ENCODE measurements around the gene LYPD6B.

Gene LYPD6B

GRCh38 chr2:149036507-149037293 lies 1.8 kb upstream of the LYPD6B start:
- H3K4me1 ChIP-seq (ENCODE audit: insufficient read depth, low read length), result peaks cover 3% of the 10 kb centered on the region
- peaks cover 35% of the 10 kb centered on the region for H3K27me3 ChIP-seq (ENCODE audit: insufficient read depth, low read length)
- H3K4me3 ChIP-seq (ENCODE audit: low read length), result no peak overlapping the region
- no peaks in the 10 kb centered on the region for H3K36me3 ChIP-seq (ENCODE audit: insufficient read depth, low read length)
- no peaks in the 10 kb centered on the region for H3K9me3 ChIP-seq (ENCODE audit: low read length)
- no peak overlapping the region for H2AFZ ChIP-seq (ENCODE audit: low read depth, low read length)

GRCh38 chr2:149037851-149038250 lies 648 bp upstream of the LYPD6B start:
- Histone ChIP-seq H3K9me3 (ENCODE audit: low read length) (no peaks in the 10 kb centered on the region), H2AFZ (ENCODE audit: low read depth, low read length) (no peak overlapping the region), H3K4me3 (ENCODE audit: low read length) (no peak overlapping the region), H3K27me3 (ENCODE audit: insufficient read depth, low read length) (peaks cover 38% of the 10 kb centered on the region), H3K36me3 (ENCODE audit: insufficient read depth, low read length) (no peaks in the 10 kb centered on the region), H3K4me1 (ENCODE audit: insufficient read depth, low read length) (peaks cover 3% of the 10 kb centered on the region)

DNA sequence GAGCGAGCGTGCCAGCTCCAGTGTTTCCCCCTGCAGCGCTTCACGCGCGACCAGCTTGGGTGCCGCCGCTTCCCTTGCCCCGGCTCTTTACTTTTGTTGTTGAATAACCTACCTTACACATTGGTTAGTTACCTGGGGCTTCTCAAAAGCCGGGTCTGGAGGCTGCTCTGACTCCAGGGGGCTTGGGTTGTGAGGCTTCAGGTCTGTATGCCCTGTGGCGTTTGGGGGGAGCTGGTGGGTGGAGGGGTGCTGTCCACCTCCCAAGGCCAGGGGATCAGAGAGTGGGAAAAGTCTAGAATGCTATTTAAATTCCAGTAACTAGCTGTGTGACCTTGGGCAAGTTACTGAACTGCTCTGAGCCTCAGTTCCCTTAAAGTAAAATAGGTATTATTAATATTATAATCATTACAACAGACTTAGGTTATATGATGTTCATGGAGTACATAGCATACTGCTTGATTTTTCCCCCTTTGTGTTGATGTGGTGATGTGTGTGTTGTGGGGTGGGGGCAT lies 770 bp downstream of the LYPD6B start:
- H3K9me3 ChIP-seq (ENCODE audit: low read length), result no peaks in the 10 kb centered on the region
- peak overlapping the region; percentile 39 for H3K4me3 ChIP-seq (ENCODE audit: low read length)
- peaks cover 3% of the 10 kb centered on the region for H3K4me1 ChIP-seq (ENCODE audit: insufficient read depth, low read length)
- H2AFZ ChIP-seq (ENCODE audit: low read depth, low read length), result peak overlapping the region; percentile 83
- H3K36me3 ChIP-seq (ENCODE audit: insufficient read depth, low read length), result no peaks in the 10 kb centered on the region
- H3K27me3 ChIP-seq (ENCODE audit: insufficient read depth, low read length), result peaks cover 43% of the 10 kb centered on the region

DNA sequence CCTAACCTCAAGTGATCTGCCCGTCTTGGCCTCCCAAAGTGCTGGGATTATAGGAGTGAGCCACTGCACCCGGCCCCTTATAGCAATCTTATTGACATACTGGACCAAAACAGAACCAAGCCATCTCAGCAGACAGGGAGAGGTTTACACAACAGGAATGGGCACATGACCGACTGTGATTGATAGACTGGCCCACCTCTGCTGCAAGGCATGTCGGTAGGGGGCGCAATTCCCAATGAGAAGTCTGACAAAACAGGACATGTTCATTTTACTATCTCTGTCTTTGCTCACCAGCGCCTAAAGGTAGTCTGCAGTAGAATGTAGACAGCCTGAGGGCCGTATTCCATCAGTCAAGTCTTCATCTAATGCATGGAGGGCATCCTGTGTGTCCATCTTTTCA lies 2.0 kb downstream of the LYPD6B start:
- Histone ChIP-seq H3K9me3 (ENCODE audit: low read length) (no peaks in the 10 kb centered on the region), H2AFZ (ENCODE audit: low read depth, low read length) (no peak overlapping the region), H3K36me3 (ENCODE audit: insufficient read depth, low read length) (no peaks in the 10 kb centered on the region), H3K27me3 (ENCODE audit: insufficient read depth, low read length) (peaks cover 46% of the 10 kb centered on the region), H3K4me3 (ENCODE audit: low read length) (no peak overlapping the region), H3K4me1 (ENCODE audit: insufficient read depth, low read length) (peaks cover 3% of the 10 kb centered on the region)

DNA sequence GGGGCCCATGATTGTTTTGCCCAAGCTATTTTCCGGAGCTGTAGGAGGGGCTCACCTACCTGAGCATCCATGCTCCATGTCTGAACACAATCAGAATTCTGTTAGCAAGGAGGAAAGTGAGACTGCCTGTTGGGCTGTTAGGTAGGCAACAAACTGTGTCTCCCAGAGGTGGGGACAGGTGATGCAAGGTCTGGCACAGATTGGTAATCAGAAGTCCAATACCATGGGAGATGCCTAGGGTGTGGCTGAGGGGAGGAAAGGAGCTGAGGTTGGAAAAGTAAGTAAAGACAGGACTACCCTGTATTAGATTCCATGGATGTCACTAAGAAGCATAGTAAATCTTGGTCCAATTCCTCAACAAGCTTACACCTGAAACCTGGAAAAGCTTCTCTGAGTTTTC lies 3.0 kb downstream of the LYPD6B start:
- Histone ChIP-seq H3K4me3 (ENCODE audit: low read length) (no peak overlapping the region), H2AFZ (ENCODE audit: low read depth, low read length) (no peak overlapping the region), H3K4me1 (ENCODE audit: insufficient read depth, low read length) (peaks cover 3% of the 10 kb centered on the region), H3K27me3 (ENCODE audit: insufficient read depth, low read length) (peaks cover 43% of the 10 kb centered on the region), H3K9me3 (ENCODE audit: low read length) (no peaks in the 10 kb centered on the region), H3K36me3 (ENCODE audit: insufficient read depth, low read length) (no peaks in the 10 kb centered on the region)

DNA sequence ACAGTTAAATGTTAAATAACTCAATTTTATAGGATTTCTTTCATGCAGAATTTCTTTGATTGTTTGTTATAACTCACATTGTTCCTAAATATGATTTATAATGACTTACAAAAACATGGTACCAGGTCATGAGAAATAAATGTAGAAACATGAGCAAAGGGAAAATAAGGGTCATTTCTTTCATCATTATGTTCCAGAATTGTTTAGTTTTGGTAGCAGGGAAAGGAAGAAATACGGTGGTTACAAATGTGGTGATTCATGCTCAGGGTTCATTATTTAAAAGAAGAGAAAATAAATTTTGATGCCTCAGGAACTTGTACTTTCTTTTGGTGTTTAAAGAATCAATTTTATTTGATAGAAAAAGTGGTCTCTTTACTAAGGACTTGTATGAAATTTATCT lies 4.4 kb downstream of the LYPD6B start:
- Histone ChIP-seq H3K9me3 (ENCODE audit: low read length) (no peaks in the 10 kb centered on the region), H3K27me3 (ENCODE audit: insufficient read depth, low read length) (peaks cover 29% of the 10 kb centered on the region), H3K36me3 (ENCODE audit: insufficient read depth, low read length) (no peaks in the 10 kb centered on the region), H2AFZ (ENCODE audit: low read depth, low read length) (no peak overlapping the region), H3K4me3 (ENCODE audit: low read length) (no peak overlapping the region), H3K4me1 (ENCODE audit: insufficient read depth, low read length) (peaks cover 3% of the 10 kb centered on the region)

- Histone ChIP-seq H3K36me3 (ENCODE audit: insufficient read depth, low read length) (no peaks in the 10 kb centered on the region), H3K9me3 (ENCODE audit: low read length) (no peaks in the 10 kb centered on the region), H3K4me3 (ENCODE audit: low read length) (no peak overlapping the region), H2AFZ (ENCODE audit: low read depth, low read length) (no peak overlapping the region), H3K4me1 (ENCODE audit: insufficient read depth, low read length) (no peaks in the 10 kb centered on the region), H3K27me3 (ENCODE audit: insufficient read depth, low read length) (peaks cover 16% of the 10 kb centered on the region)
Measured at GRCh38 chr2:149044500-149044899, 6.0 kb downstream of the LYPD6B start.

GRCh38 chr2:149047118-149047517 lies 8.6 kb downstream of the LYPD6B start:
- Histone ChIP-seq H3K9me3 (ENCODE audit: low read length) (no peaks in the 10 kb centered on the region), H3K4me1 (ENCODE audit: insufficient read depth, low read length) (no peaks in the 10 kb centered on the region), H3K4me3 (ENCODE audit: low read length) (no peak overlapping the region), H2AFZ (ENCODE audit: low read depth, low read length) (no peak overlapping the region), H3K36me3 (ENCODE audit: insufficient read depth, low read length) (no peaks in the 10 kb centered on the region), H3K27me3 (ENCODE audit: insufficient read depth, low read length) (peaks cover 11% of the 10 kb centered on the region)

GRCh38 chr2:149049142-149049541 lies 10.6 kb downstream of the LYPD6B start:
- H2AFZ ChIP-seq (ENCODE audit: low read depth, low read length), result no peak overlapping the region
- no peak overlapping the region for H3K4me3 ChIP-seq (ENCODE audit: low read length)
- no peaks in the 10 kb centered on the region for H3K4me1 ChIP-seq (ENCODE audit: insufficient read depth, low read length)

DNA sequence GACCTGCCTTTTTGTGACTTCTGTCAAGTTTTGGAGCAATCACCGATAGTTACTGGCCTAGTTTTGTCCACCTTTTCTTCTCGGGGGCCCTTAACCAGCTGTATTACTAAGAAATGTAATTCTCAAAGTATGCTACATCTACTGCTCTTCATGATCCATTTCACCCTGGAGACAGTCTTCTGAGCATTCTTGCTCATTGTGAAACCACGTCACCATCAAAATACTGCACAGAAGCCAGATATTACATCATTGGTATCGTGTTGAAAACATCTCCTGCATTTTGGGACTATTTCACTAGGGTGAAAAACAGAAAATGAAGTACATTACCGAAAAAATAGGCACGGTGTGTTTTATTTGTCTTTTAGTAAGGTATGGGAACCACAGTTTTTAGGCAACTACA lies 11.7 kb downstream of the LYPD6B start:
- Histone ChIP-seq H2AFZ (ENCODE audit: low read depth, low read length) (no peak overlapping the region), H3K36me3 (ENCODE audit: insufficient read depth, low read length) (no peaks in the 10 kb centered on the region), H3K4me1 (ENCODE audit: insufficient read depth, low read length) (no peaks in the 10 kb centered on the region), H3K4me3 (ENCODE audit: low read length) (no peak overlapping the region), H3K27me3 (ENCODE audit: insufficient read depth, low read length) (no peaks in the 10 kb centered on the region), H3K9me3 (ENCODE audit: low read length) (no peaks in the 10 kb centered on the region)

More at GRCh38 chr2:149049142-149049541, 10.6 kb downstream of the LYPD6B start:
- H3K36me3 ChIP-seq (ENCODE audit: insufficient read depth, low read length), result no peaks in the 10 kb centered on the region
- H3K9me3 ChIP-seq (ENCODE audit: low read length), result no peaks in the 10 kb centered on the region
- peaks cover 3% of the 10 kb centered on the region for H3K27me3 ChIP-seq (ENCODE audit: insufficient read depth, low read length)

- Histone ChIP-seq H3K9me3 (ENCODE audit: low read length) (no peaks in the 10 kb centered on the region), H2AFZ (ENCODE audit: low read depth, low read length) (no peak overlapping the region), H3K4me1 (ENCODE audit: insufficient read depth, low read length) (no peaks in the 10 kb centered on the region), H3K27me3 (ENCODE audit: insufficient read depth, low read length) (peaks cover 6% of the 10 kb centered on the region), H3K36me3 (ENCODE audit: insufficient read depth, low read length) (no peaks in the 10 kb centered on the region), H3K4me3 (ENCODE audit: low read length) (no peak overlapping the region)
Measured at GRCh38 chr2:149055751-149056150, 17.3 kb downstream of the LYPD6B start.

DNA sequence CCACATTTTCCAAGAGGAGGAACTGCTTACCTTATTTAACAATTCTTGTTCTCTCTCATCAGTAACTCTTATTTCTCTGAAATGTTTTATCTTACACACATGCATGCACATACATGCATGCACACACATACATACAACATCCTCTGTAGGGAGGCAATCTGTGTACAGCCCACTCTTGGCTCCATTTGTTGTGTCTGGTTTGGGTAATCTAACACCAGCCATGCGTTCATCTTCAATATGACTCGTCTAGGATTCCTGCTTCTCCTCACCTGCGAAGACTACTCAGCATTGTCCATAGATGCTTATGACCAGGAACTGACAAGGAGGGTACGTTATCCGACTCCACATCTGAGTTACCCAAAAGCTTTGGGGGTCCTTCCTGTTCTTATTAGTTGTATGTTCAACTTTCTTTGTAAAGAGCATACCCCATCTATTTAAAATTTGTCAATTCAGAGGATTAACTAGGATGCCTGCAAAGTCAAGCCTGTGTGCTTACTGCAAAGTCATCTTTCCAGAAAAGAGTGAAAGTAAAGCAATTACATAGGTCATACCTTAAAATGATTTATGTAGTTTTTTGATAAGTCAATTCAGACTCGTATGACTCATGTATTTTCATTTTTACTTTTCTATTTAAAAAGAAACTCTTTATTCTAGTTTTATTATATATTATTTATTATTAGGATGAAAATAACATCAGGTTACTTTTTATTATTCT lies 18.2 kb downstream of the LYPD6B start:
- H3K4me3 ChIP-seq (ENCODE audit: low read length), result no peak overlapping the region
- no peaks in the 10 kb centered on the region for H3K4me1 ChIP-seq (ENCODE audit: insufficient read depth, low read length)
- H2AFZ ChIP-seq (ENCODE audit: low read depth, low read length), result no peak overlapping the region
- no peaks in the 10 kb centered on the region for H3K36me3 ChIP-seq (ENCODE audit: insufficient read depth, low read length)
- H3K9me3 ChIP-seq (ENCODE audit: low read length), result no peaks in the 10 kb centered on the region
- H3K27me3 ChIP-seq (ENCODE audit: insufficient read depth, low read length), result peaks cover 6% of the 10 kb centered on the region

DNA sequence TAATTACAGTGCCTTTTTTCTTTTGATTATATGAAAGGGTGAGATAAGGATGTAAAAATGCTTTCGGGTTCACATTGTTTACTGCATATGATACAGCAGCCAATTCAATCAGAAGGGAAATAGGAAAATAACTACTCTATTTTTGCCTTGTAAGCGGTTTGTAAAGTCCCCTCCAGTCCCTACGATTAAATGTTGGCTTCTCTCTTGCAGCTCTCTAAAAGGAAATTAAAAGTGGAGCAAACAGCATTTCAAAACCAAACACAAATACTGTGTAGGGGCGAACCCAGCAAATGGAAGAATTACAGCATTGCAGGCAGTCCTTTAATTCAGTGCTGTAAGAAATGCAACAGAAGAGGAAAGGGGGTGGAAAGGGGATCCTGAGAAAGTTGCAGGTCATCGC lies 18.9 kb downstream of the LYPD6B start:
- no peaks in the 10 kb centered on the region for H3K4me1 ChIP-seq (ENCODE audit: insufficient read depth, low read length)
- no peaks in the 10 kb centered on the region for H3K9me3 ChIP-seq (ENCODE audit: low read length)
- no peaks in the 10 kb centered on the region for H3K36me3 ChIP-seq (ENCODE audit: insufficient read depth, low read length)
- no peak overlapping the region for H3K4me3 ChIP-seq (ENCODE audit: low read length)
- H2AFZ ChIP-seq (ENCODE audit: low read depth, low read length), result no peak overlapping the region
- H3K27me3 ChIP-seq (ENCODE audit: insufficient read depth, low read length), result peaks cover 6% of the 10 kb centered on the region
